ENCODE measurements around the gene ARHGAP30.
"Not testable (repeated sequence)": the region's sequence is repeated elsewhere in the genome, so short reads cannot be mapped to it uniquely, and the experiment has no call there.

The ARHGAP30 gene

DNA sequence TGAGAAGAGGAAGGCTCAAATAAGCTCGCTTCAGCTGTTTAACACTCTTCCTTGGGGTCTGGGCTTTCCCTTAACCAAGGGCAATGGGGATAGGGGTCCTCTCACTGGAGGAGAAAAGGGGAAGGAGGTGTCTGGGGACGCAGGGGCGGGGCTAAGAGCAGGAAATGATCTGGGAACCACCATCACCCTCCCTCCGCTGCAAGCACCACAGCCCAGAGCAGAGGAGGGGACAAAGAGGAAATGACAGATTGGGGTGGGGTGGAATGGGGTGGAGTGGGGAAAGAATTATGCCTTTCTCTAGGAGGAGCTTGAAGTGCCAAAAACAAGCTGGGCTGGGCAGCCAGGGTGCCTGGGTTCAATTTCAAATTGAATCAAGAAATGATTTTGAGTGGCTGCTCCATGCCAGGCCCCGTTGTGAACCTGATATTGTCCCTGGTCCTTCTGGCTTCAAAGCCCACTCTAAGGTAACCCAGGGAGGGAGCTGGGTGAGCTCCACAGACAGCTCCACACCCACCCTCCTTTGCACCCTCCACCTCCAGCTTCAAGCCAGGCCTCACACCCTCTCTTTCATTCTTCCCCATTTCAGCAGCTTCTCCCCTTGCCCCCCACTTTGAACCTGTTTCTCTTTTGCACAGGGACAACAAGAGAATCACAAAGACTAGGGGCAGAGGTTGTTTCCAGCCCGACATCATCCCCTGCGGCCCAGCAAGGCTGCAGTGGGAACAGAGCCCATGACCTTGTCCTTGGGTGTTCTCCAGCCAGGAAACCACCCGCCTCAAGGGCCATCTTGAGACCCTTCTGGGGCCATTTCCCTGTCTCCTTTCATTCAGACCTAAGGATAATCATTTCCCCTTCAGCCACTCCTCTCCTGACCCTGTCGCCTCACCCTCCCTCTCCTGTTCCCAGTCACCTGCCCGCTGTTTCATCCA lies 1.1 kb downstream of the ARHGAP30 start:
- peak; percentile 91 for DNase-seq

DNA sequence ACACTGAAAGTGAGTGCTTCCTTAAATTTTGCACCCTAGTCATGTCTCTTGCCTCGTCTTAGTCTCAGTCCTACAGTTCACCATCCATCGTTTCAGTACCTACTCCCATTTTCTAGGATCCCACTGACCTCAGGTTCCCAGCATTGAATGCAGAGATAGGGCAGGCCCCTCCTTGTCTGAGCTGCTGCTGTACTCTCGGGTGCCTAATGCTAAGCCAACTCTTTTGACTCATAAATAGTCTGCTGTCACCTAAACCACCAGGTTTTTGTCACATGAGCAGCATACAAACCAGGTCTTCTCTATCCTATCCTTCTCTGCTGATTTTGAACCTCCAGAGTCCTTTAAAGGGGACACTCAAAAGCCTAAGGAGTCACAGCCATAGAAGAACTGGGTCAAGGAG lies 3.0 kb downstream of the ARHGAP30 start:
- peak; percentile 51 for DNase-seq

DNA sequence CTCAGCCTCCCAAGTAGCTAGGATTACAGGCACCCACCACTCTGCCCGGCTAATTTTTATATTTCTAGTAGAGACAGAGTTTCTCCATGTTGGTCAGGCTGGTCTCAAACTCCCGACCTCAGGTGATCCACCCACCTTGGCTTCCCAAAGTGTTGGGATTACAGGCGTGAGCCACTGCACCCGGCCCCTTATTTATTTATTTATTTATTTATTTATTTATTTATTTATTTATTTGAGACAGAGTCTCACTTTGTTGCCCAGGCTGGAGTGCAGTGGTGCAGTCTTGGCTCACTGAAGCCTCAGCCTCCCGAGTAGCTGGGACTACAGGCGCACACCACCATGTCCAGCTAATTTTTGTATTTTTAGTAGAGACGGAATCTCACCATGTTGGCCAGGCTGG lies 4.0 kb downstream of the ARHGAP30 start:
- not testable (repeated sequence) for DNase-seq

DNA sequence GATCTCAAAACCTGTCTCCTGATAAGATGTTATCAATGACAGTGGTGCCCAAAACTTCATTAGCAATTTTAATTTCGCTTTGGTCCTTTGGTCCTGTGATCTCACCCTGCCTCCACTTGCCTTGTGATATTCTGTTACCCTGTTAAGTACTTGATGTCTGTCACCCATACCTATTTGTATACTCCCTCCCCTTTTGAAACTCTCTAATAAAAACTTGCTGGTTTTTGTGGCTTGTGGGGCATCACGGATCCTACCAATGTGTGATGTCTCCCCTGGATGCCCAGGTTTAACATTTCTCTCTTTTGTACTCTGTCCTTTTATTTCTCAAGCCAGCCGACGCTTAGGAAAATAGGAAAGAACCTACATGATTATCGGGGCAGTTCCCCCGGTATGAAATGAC lies 5.8 kb downstream of the ARHGAP30 start:
- not testable (repeated sequence) for DNase-seq

DNA sequence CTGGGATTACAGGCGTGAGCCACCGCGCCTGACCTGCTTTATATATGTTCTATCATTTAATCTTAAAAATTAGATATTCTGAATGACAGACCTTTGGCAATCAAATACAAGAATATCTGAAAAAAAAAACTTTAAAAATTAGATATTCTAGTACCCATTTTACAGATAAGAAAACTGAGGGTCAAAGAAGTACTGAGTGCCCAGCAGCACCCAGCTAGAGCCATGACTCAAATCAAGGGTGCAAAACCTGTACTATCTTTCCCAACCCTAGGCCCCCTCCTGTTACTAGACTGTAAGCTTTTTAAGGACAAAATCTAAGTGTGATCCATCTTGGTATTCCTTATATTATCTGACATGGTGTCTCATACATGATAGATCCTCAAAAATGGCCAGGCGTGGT lies 8.3 kb downstream of the ARHGAP30 start:
- DNase-seq = no peak

- no peak for DNase-seq
Observed at GRCh38 chr1:161059293-161059692, 10.4 kb downstream of the ARHGAP30 start.

GRCh38 chr1:161054805-161055204 lies 14.9 kb downstream of the ARHGAP30 start:
- no peak for DNase-seq

DNA sequence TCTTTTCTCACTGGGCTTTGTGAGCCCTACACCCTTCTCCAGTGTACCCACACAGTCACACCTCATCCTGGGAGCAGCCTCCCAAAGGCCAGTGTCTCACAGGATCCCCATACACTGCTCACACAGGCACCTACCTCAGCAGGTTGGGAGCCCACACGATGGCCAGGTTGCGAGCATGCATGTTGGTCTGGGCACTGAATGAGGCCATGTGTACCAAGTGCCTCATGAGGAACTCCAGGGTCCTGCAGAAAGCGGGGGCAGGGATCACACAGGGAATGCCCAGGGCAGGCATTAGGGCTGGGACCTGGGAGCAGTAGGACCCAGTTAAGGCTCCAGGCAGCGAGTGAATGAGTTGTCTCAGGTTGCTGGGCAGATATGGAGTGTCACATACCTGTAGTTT lies 15.5 kb downstream of the ARHGAP30 start:
- DNase-seq = no peak

GRCh38 chr1:161052899-161053298 lies 16.8 kb downstream of the ARHGAP30 start:
- no peak for DNase-seq

DNA sequence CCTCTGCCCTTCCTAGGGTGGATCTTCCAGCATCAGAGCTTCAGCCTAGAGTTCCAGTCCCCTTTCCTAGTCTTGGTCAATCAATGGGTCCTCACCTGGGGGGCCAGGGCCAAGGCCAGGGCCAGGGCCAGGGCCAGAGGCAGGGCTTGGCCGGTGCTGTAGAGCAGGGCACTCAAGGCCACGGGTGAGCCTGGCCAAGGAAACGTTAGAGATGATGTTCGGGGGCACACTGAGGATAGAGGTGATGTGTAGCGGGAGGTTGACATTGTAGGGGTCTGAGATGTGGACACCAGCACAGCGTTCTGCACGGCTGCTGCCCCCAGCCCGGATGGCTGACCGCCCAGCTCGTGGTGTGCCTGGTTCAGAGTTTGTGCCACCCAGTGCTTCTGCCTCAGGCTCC lies 18.5 kb downstream of the ARHGAP30 start:
- no peak for DNase-seq

DNA sequence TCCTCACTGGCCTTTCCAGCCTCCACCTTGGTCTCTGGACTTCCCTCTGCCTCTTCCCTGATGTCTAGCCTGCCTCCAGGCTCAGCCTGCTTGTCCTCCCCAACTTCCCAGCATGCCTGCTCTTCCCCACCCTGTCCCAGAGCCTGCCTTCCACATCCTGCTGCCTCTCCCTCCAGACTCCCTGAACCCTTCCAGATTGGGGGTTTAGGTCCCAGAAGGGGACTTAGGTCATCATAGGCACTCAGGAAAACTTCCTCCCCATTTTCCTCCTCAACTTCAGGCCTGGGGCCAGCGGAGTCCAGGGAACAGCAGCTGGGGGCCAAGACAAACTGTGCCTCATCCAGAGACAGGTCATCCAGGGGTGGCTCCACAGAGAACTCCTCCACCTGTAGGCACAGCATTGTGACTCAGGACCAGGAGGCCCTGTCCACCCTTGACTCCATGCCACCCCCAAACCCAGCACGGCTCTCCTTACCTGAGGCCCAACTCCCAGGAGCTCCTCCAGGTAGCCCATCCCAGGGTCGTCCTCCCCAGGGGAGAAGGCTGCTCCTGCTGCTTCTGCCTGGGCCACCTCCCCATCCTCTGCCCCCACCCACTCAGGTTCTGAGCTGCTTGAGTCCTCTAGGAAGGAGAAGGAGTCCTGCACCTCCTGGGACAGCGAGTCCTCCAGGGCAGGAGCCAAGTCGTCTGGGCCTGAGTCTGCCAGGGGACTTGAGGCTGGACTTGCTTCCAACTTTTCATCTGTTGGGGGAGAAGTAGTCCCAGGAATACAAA lies 20.6 kb downstream of the ARHGAP30 start:
- no peak for DNase-seq

DNA sequence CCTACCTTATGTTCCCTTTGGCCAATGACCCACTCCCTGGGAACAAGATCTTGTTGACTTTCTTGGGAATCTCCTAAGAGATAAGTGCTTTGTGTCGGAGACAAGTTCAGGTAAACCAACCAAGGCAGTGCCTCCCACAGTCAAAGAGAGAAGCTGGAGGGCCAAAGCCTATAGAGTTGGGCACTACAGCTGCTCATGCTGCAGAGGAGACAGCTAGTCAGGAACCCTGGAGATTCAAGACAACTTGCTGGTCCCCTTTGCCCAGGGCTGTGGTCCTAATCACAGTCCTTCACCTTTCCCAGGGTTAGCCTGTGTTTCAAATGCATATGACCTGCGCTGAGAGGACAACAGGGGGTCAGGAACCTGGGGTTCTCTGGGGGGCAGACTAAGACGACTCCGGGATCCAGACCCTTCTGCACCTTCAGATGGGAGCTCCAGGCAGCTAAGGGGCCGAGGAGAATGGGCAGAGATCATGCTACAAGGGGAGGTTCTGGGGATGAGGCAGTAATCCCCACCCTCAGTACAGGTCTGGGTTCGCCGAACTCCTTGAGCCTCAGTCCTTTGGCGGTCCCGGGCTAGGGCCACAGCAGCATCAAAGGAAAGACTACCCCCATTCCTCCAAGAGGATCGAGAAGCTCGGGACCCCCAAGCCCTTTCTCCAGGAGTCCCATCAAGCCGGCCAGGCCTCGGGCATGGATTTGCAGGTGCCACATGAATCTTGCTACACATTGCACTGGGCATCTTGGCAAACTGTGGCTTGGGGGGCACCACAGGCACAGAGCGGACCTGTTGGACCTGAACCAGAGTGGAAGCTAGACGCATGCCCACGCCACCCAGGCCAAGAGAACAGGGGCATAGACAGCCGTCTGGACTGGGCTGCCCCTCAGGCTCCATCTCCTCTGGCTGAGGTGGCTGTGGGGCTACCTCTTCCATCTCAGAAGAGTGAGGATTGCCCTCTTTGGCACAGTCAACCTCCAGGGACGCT lies 22.0 kb downstream of the ARHGAP30 start:
- DNase-seq = no peak

- no peak for DNase-seq
Observed at GRCh38 chr1:161046605-161047228, 23.0 kb downstream of the ARHGAP30 start.

- DNase-seq = peak; percentile 95
Observed at GRCh38 chr1:161045736-161046604, 23.7 kb downstream of the ARHGAP30 start, which contains the start of gene USF1. Gene USF1, minus strand, starts transcription at chr1:161045977. Its CDS starts 2,702 bp downstream, at chr1:161043275.

DNA sequence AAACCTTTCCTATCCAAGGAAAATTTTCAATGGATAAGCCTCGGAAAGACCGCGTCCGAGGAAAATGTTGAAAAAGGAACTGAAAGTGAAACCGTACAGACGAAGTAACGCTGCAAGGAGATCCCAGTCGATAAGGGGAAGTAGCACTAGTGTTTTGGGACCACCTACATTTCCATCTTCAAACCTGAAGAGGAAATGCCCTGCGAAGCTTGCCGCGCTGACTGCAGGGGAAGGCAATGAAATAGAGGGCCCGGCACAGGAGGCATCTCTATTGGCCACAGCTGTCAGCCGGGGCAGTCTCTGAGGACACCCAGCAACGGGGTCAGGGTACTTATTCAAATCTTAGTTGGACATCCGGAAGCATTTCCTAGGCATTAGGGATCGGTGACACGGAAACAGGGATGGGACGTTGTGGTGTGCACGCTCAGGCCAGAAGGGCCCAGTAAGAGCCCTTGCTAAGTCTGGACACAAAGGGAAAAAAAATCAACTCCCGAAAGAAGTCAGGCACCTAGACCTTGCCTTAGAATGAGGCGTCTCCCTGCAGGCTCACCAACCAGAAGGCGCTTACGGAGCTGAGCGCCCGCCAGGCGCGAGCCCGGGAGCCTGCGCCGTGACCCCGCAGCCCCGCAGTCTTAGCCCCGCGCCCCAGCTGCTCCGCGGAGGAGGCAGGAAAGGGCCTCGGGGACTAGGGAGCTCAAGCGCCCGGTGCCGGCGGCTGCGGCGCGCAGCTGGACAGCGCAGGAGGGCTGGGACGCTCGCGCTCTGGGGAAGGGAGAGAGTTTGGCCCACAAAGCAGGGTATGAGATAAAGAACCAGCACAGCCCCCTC lies 24.6 kb downstream of the ARHGAP30 start:
- peak; percentile 76 for DNase-seq

GRCh38 chr1:161044535-161044907 lies 25.2 kb downstream of the ARHGAP30 start:
- no peak for DNase-seq

- no peak for DNase-seq
Observed at GRCh38 chr1:161039546-161039945, 30.1 kb downstream of the ARHGAP30 start.

DNA sequence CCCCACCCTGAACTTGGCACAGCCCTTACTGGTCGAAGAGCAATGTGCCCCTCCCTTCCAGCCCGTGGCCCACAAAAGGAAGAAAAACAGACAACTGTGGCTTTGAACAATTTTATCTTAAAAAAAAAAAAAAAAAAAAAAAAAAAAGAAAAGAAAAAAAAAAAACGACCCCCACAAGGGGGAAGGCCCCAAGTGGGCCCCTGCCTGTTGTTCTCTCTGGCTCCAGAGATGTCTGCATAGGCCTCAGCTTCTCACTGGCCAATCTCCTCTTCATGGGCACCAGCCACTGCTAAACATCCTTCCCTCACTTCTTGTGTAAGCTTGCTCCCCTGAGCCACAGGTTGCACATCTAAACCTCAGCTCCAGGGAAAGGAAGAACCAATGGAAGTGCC lies 30.5 kb downstream of the ARHGAP30 start:
- no peak for DNase-seq

DNA sequence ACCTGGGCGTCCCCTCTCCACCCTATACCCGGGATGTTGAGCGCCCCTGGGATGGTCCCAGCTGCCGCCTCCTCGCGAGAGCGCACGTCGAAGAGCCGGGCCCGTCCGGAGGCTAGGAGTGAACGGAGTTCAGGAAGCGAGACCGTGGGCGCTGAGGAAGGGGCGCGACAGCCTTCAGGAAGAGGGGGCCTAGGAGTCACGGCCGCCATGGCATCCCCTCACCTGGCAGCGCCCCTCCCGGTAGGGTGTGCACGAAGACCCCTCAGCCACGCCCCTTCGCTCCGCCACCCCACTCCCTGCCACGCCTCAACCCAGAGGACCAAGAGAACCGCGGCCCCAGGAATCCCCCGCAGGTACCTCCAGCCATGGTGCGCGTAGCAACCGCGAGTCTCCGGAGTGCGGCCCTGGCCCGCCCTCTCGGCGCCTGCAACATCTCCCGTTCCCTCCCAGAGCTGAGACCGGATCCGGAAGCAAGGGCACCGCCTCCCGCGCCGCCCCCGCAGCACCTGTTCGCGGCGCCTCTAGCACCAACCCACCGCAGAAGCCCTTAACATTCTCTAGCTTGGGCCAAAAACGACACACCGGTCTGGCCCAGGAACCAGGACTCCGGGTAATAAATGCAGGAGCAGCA lies 31.1 kb downstream of the ARHGAP30 start, which contains the start of gene TSTD1:
TSS of gene TSTD1 (minus strand) at position 442 of the 631 bp plus-strand sequence. CDS start at position 367, 75 bp downstream.
- peak; percentile 88 for DNase-seq
